ENCODE measurements around the gene TMEM178B. TPM values are rescaled to one million over a fixed set of nuclear protein-coding genes. Genes with fewer than 3 reads are reported as not detected.

Gene TMEM178B
- polyA plus RNA-seq, 1 experiment: 0.01 TPM

DNA sequence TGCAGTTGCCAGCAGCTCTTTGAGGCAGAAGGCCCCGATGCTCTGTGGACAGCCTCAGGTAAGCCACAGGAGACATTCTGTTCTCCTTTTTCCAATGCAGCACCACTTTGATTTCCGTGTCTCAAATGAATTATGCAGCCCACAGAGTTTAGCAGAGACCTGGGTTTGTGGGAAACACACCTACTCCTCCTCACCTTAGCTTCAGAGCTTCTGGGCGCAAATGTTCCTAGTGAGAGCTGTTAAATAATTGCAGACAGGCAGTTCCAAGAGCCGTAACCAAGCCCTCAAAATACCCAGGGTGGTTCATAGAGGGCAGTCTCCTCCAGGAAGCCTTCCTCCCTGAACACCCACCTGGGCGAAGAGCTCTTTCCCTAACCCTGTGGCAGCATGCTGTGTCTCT lies 408.1 kb downstream of the TMEM178B start:
- Histone ChIP-seq H3K9me3 (ENCODE audit: control insufficient read depth, insufficient read depth, low read length) (no peaks in the 10 kb centered on the region; the same call in 1 of the 2 replicates), H3K27ac (ENCODE audit: low read depth, low read length) (no peak overlapping the region), H3K27me3 (ENCODE audit: control insufficient read depth, insufficient read depth, low read length) (no peaks in the 10 kb centered on the region), H3K4me3 (ENCODE audit: low read depth, low read length) (no peak overlapping the region)
- DNase-seq (ENCODE audit: low read depth, low spot score): no peak
- ChIA-PET CTCF (no interaction called here), POLR2A (no interaction called here)
- no peak for TF ChIP-seq CTCF (IDR thresholded peaks at IDR 0.05; ENCODE audit: low read depth, low read length)

DNA sequence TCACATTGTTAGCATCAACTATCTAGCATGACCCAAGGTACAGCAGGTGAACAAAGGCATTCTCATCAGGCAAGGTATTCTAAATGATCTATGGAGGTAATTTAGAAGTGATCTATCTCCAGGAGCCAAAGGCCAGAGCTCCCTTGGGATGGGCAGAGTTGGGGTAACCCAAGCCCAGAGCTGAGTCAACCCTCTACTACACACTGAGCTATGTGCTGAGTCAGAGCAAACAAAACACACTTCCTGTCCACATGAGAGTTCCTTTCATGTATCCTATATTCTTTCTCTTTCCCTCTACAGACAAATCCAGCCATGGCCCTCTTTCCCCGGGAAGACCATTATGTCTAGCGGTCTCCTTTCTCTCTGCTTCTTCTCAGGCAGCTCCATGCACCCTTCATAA lies 409.2 kb downstream of the TMEM178B start:
- POLR2A ChIA-PET: no interaction called here
- DNase-seq (ENCODE audit: low read depth, low spot score): no peak
- Histone ChIP-seq H3K27me3 (ENCODE audit: control insufficient read depth, insufficient read depth, low read length) (no peaks in the 10 kb centered on the region), H3K4me3 (ENCODE audit: low read depth, low read length) (no peak overlapping the region), H3K9me3 (ENCODE audit: control insufficient read depth, insufficient read depth, low read length) (no peaks in the 10 kb centered on the region; the same call in 1 of the 2 replicates), H3K27ac (ENCODE audit: low read depth, low read length) (no peak overlapping the region)
- CTCF ChIA-PET: no interaction called here
- no peak for TF ChIP-seq CTCF (IDR thresholded peaks at IDR 0.05; ENCODE audit: low read depth, low read length)

- H3K27ac ChIP-seq (ENCODE audit: low read depth, low read length): no peak overlapping the region
- no peak for TF ChIP-seq CTCF (IDR thresholded peaks at IDR 0.05; ENCODE audit: low read depth, low read length)
- no peak overlapping the region for H3K4me3 ChIP-seq (ENCODE audit: low read depth, low read length)
- ChIA-PET CTCF (no interaction called here), POLR2A (no interaction called here)
- no peaks in the 10 kb centered on the region; the same call in 1 of the 2 replicates for H3K9me3 ChIP-seq (ENCODE audit: control insufficient read depth, insufficient read depth, low read length)
- H3K27me3 ChIP-seq (ENCODE audit: control insufficient read depth, insufficient read depth, low read length): no peaks in the 10 kb centered on the region
- DNase-seq (ENCODE audit: low read depth, low spot score): no peak
These were observed 411.0 kb downstream of the TMEM178B start for GRCh38 chr7:141484907-141485306.

DNA sequence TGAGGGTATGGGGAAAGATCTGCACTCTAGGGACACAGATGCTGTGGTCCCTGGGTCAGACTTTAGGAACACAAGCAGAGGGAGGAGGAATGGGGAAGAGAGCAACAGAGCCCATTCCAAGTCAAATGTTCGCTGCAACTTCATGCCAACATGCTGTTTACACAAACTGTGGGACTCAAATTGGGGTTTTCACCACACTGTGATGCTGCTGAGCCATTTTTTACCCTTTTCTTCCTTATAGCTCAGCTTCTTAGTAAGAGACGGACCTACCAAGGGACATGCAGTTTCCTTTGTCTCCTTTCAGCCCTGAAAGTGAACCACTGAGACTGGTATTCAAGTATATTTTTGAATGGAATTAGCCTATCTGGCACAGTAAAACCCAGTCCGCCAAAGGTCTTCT lies 413.1 kb downstream of the TMEM178B start:
- H3K27ac ChIP-seq (ENCODE audit: low read depth, low read length): no peak overlapping the region
- POLR2A ChIA-PET: no interaction called here
- TF ChIP-seq CTCF (IDR thresholded peaks at IDR 0.05; ENCODE audit: low read depth, low read length): no peak
- CTCF ChIA-PET: interaction anchor here (1.7 kb wide), 1 partner anchor 46 kb away, joined by 5 read pairs; no protein-coding TSS in a partner anchor
- no peak for DNase-seq (ENCODE audit: low read depth, low spot score)
- no peak overlapping the region for H3K4me3 ChIP-seq (ENCODE audit: low read depth, low read length)
- no peaks in the 10 kb centered on the region for H3K9me3 ChIP-seq (ENCODE audit: control insufficient read depth, insufficient read depth, low read length)
- H3K27me3 ChIP-seq (ENCODE audit: control insufficient read depth, insufficient read depth, low read length): no peaks in the 10 kb centered on the region

DNA sequence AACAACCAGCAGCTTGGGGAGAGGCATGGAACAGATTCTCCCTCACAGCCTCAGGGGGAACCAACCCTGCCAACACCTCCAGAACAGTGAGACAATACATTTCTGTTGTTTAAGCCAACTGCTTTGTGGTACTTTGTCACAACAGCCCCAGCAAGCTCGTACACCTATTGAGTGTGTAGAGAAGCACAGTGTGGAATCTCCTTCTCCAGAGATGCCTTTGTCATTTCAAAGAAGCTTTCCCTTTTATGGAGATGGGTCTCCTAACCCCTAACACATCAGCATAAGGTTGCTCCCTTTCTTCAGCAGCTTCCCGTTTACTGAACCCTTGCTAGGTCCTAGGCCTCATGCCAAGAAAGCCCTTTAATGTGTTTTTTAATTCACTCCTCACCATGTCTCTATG lies 416.6 kb downstream of the TMEM178B start:
- no peak for TF ChIP-seq CTCF (IDR thresholded peaks at IDR 0.05; ENCODE audit: low read depth, low read length)
- Histone ChIP-seq H3K4me3 (ENCODE audit: low read depth, low read length) (no peak overlapping the region), H3K27me3 (ENCODE audit: control insufficient read depth, insufficient read depth, low read length) (no peaks in the 10 kb centered on the region), H3K9me3 (ENCODE audit: control insufficient read depth, insufficient read depth, low read length) (no peaks in the 10 kb centered on the region), H3K27ac (ENCODE audit: low read depth, low read length) (no peak overlapping the region)
- CTCF ChIA-PET: no interaction called here
- no peak for DNase-seq (ENCODE audit: low read depth, low spot score)
- POLR2A ChIA-PET: no interaction called here
